CMK (cell line): ENCODE measurements around the gene PCDHGC3.
"Not testable (repeated sequence)": the region's sequence is repeated elsewhere in the genome, so short reads cannot be mapped to it uniquely, and the experiment has no call there.

Experiments used
- DNase-seq: peaks from one replicate; pipeline ENCODE4 v3.0.0-alpha.2; 2010; ENCODE audit warnings: low read depth

PCDHGC3 gene

DNA sequence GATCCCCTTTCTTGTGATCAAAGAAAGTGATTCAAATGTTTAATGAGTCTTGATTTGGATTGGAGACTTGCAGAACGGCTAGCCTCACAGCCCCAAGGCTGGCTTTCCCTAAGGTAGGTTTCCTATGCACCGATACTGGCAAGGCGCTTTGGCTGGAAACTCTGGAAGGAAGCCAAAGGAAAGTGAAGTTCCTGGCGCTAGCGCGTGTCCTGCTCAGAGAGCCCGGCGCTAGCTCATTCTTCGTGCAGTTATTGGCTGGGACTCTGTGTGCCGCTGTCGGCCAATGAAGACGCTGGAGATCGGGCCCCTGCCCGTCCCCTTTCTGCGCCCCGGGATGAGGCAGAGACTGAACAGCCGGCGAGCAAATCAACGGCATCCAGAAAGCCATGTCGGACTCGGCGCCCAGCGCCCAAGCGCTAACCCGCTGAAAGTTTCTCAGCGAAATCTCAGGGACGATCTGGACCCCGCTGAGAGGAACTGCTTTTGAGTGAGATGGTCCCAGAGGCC, at the start of gene PCDHGC3:
Gene PCDHGC3 (plus strand): TSS at position 342 of the 507 bp plus-strand sequence. CDS start 151 bp downstream, at position 493.
- DNase-seq: no peak

GRCh38 chr5:141427783-141428426, 47.9 kb upstream of the PCDHGC3 start:
- no peak for DNase-seq

- DNase-seq: no peak
Observed at GRCh38 chr5:141430332-141431113, 45.2 kb upstream of the PCDHGC3 start, which contains the start of gene PCDHGA12. Gene PCDHGA12, plus strand, starts transcription at chr5:141430507. Its CDS starts 253 bp downstream, at chr5:141430760.

GRCh38 chr5:141431286-141431685, 44.5 kb upstream of the PCDHGC3 start:
- no peak for DNase-seq

DNA sequence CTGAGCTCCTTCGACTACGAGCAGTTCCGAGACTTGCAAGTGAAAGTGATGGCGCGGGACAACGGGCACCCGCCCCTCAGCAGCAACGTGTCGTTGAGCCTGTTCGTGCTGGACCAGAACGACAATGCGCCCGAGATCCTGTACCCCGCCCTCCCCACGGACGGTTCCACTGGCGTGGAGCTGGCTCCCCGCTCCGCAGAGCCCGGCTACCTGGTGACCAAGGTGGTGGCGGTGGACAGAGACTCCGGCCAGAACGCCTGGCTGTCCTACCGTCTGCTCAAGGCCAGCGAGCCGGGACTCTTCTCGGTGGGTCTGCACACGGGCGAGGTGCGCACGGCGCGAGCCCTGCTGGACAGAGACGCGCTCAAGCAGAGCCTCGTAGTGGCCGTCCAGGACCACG, 43.5 kb upstream of the PCDHGC3 start:
- DNase-seq: not testable (repeated sequence)

- not testable (repeated sequence) for DNase-seq
Observed at GRCh38 chr5:141432726-141433125, 43.0 kb upstream of the PCDHGC3 start.

- no peak for DNase-seq
Observed at GRCh38 chr5:141434006-141434405, 41.8 kb upstream of the PCDHGC3 start.

- DNase-seq: no peak
Observed at GRCh38 chr5:141437221-141437620, 38.5 kb upstream of the PCDHGC3 start.

- DNase-seq: no peak
Observed at GRCh38 chr5:141439411-141440141, 36.2 kb upstream of the PCDHGC3 start.

DNA sequence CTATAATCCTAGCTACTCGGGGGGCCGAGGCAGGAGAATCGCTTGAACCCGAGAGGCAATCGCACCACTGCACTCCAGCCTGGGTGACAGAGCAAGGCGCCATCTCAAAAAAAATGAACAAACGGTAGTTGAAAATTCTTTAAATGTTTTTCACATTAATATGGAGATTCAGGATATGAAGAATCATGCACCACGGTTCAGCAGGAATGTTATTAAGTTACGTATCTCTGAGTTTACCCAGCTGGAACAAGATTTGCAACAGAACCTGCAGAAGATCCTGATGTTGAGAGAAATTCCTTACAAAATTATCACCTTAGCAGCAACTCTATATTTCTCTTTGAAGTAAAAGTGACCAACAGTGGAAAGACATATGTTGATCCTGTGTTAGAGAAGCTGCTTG, 35.4 kb upstream of the PCDHGC3 start:
- DNase-seq: no peak

DNA sequence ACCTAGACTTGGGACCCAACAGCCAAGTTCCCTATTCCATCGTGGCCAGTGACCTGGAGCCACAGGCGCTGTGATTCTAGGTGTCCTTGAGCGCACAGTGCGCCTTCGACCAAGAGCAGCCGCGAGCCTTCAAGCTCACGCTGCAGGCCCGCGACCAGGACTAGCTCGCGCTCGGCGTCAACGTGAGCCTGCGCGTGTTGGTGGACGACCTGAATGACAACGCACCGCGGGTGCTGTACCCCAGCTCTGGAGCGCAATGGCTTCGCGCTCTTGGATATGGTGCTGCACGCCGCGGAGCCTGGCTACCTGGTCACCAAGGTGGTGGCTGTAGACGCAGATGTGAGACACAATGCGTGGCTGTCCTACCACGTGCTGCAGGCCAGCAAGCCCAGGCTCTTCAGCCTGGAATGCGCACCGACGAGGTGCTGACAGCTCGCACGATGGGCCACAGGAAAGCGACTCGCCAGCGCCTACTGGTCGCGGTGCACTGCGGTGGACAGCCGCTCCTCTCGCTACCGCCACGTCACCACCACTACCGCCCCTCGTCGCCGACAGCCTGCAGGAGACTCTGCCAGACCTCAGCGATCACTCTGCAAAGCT, 34.1 kb upstream of the PCDHGC3 start:
- DNase-seq: no peak

GRCh38 chr5:141465351-141465750, 10.4 kb upstream of the PCDHGC3 start:
- DNase-seq: no peak

DNA sequence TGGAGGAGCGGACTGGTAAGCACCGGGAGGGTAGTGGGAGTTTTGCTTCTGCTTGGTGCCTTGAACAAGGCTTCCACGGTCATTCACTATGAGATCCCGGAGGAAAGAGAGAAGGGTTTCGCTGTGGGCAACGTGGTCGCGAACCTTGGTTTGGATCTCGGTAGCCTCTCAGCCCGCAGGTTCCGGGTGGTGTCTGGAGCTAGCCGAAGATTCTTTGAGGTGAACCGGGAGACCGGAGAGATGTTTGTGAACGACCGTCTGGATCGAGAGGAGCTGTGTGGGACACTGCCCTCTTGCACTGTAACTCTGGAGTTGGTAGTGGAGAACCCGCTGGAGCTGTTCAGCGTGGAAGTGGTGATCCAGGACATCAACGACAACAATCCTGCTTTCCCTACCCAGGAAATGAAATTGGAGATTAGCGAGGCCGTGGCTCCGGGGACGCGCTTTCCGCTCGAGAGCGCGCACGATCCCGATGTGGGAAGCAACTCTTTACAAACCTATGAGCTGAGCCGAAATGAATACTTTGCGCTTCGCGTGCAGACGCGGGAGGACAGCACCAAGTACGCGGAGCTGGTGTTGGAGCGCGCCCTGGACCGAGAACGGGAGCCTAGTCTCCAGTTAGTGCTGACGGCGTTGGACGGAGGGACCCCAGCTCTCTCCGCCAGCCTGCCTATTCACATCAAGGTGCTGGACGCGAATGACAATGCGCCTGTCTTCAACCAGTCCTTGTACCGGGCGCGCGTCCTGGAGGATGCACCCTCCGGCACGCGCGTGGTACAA, 556 bp downstream of the PCDHGC3 start:
- no peak for DNase-seq

DNA sequence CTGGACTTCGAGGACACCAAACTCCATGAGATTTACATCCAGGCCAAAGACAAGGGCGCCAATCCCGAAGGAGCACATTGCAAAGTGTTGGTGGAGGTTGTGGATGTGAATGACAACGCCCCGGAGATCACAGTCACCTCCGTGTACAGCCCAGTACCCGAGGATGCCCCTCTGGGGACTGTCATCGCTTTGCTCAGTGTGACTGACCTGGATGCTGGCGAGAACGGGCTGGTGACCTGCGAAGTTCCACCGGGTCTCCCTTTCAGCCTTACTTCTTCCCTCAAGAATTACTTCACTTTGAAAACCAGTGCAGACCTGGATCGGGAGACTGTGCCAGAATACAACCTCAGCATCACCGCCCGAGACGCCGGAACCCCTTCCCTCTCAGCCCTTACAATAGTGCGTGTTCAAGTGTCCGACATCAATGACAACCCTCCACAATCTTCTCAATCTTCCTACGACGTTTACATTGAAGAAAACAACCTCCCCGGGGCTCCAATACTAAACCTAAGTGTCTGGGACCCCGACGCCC, 1.3 kb downstream of the PCDHGC3 start:
- no peak for DNase-seq

DNA sequence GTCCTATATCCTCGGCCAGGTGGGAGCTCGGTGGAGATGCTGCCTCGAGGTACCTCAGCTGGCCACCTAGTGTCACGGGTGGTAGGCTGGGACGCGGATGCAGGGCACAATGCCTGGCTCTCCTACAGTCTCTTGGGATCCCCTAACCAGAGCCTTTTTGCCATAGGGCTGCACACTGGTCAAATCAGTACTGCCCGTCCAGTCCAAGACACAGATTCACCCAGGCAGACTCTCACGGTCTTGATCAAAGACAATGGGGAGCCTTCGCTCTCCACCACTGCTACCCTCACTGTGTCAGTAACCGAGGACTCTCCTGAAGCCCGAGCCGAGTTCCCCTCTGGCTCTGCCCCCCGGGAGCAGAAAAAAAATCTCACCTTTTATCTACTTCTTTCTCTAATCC, 2.0 kb downstream of the PCDHGC3 start:
- DNase-seq: no peak

DNA sequence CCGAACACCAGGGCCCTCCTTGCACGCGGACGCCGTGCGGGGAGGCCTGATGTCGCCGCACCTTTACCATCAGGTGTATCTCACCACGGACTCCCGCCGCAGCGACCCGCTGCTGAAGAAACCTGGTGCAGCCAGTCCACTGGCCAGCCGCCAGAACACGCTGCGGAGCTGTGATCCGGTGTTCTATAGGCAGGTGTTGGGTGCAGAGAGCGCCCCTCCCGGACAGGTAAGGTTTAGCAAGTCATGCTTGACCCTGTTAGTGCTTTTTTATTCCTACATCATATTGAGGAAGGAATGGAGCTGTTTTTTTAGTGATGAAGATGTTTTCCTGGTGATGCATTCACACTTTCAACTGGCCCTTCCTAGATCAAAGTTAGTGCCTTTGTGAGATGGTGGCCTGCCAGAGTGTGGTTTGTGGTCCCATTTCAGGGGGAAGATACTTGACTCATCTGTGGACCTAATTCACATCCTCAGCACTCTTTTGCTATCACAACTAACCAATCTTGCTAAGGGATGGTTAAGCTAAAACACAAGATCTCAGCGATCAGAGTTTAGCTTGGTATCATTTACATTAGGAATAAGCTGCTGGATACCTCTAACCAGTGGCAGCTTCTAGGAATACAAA, 2.7 kb downstream of the PCDHGC3 start:
- no peak for DNase-seq

- no peak for DNase-seq
Observed at GRCh38 chr5:141479776-141480175, 4.0 kb downstream of the PCDHGC3 start.

DNA sequence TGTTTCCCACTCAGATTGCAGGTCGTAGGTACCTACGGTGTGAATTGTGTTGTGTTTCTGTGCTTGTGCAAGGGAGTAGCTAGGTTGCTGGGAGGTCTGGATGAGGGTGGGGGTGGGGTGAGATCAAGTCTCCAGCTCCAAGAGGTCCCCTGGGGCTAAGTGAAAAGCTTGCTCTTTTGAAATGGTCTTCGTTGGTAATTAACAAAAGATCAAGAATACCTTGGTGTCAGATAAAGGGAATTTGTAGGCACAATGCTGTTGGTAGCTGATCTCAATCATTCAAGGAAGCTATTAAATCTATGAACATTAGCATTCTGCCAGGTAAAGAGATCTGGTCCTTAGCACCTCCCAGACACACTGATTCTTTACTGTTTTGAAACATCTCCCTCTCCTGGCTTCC, 8.1 kb downstream of the PCDHGC3 start:
- DNase-seq: no peak

DNA sequence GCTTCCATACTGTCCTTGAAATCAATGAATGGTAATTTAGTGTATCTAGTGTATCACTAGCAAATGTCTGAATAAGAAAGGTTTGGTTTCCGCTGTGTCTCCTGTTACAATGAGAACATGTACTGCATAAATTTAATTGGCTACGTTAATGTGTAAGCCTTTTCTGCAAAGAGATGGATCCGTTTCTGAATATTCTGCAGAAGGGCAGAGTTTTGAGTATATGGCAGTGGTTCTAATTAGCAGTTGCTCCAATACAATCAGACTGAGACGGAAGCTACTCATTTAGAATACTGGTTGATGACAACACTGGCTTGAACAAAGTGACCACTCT, 8.5 kb downstream of the PCDHGC3 start:
- DNase-seq: no peak

- no peak for DNase-seq
Observed at GRCh38 chr5:141484641-141485311, 9.0 kb downstream of the PCDHGC3 start, which contains the start of gene PCDHGC4. Gene PCDHGC4, plus strand, starts transcription at chr5:141485030. Its CDS starts 144 bp downstream, at chr5:141485174.
